ENCODE measurements around the gene PGRMC1. TPM values are rescaled to one million over a fixed set of nuclear protein-coding genes. Genes with fewer than 3 reads are reported as not detected.

Gene PGRMC1
- total and polyA plus RNA-seq, 2 experiments from 2014 or later: 235 to 370 TPM

GRCh38 chrX:119201570-119201969, 34.5 kb upstream of the PGRMC1 start:
- Histone ChIP-seq H3K36me3 (ENCODE audit: insufficient read depth) (no peaks in the 10 kb centered on the region), H3K27ac (ENCODE audit: low read depth) (no peak overlapping the region), H3K4me2 (no peak overlapping the region), H3K27me3 (ENCODE audit: insufficient read depth) (no peaks in the 10 kb centered on the region), H3K4me3 (no peak overlapping the region), H3K4me1 (ENCODE audit: insufficient read depth) (no peaks in the 10 kb centered on the region), H3K9me2 (ENCODE audit: insufficient read depth) (no peaks in the 10 kb centered on the region), H3F3A (replicated peaks; ENCODE audit: low read depth) (no peaks in the 10 kb centered on the region), H3K79me2 (replicated peaks; ENCODE audit: insufficient read depth) (no peaks in the 10 kb centered on the region), H2AFZ (no peak overlapping the region), H4K20me1 (replicated peaks; ENCODE audit: insufficient read depth) (no peaks in the 10 kb centered on the region)
- DNase-seq (ENCODE audit: low spot score) (no peak), ATAC-seq (no peak)
- Mint-ChIP-seq H3K36me3 (ENCODE audit: low read depth) (no peaks in the 10 kb centered on the region), H3K27ac (no peak overlapping the region), H3K27me3 (ENCODE audit: insufficient read depth, low read depth, poor library complexity) (peaks cover 2% of the 10 kb centered on the region), H3K4me3 (no peak overlapping the region), H3K4me1 (peaks cover 3% of the 10 kb centered on the region; the same call in 1 of the 3 replicates), H3K9me3 (no peaks in the 10 kb centered on the region; the same call in 1 of the 3 replicates)
- TF ChIP-seq ETS1 (IDR thresholded peaks at IDR 0.05) (no peak), STAT1 (IDR thresholded peaks at IDR 0.05; ENCODE audit: unreplicated experiment) (no peak), REST (IDR thresholded peaks at IDR 0.05; ENCODE audit: unreplicated experiment) (no peak), ZNF462 (CRISPR knock-in tag; IDR thresholded peaks at IDR 0.05) (no peak), CREB1 (CRISPR knock-in tag; IDR thresholded peaks at IDR 0.05; ENCODE audit: low read depth) (no peak), JUNB (IDR thresholded peaks at IDR 0.05; ENCODE audit: unreplicated experiment) (no peak), POLR2AphosphoS5 (IDR thresholded peaks at IDR 0.05; ENCODE audit: low read depth) (no peak), EZH2phosphoT487 (IDR thresholded peaks at IDR 0.05; ENCODE audit: unreplicated experiment) (no peak), ZNF114 (CRISPR knock-in tag; IDR thresholded peaks at IDR 0.05) (no peak)

All from GM23338 (cell line).